GM18505 (cell line): ENCODE measurements around the gene HDGFL2.

Experiments used
- ATAC-seq: cut with Tn5 transposase; IDR thresholded peaks from one replicate; pipeline ENCODE4 v1.9.1; 2021; ENCODE audit not compliant: unreplicated experiment
- POLR2A ChIP-seq: IDR thresholded peaks from 4 replicates; pipeline ENCODE4 v1.6.1; 2011; ENCODE audit warnings: borderline replicate concordance; ENCODE audit not compliant: insufficient read depth, insufficient read length; ENCODE audit errors: extremely low read depth

The HDGFL2 gene

DNA sequence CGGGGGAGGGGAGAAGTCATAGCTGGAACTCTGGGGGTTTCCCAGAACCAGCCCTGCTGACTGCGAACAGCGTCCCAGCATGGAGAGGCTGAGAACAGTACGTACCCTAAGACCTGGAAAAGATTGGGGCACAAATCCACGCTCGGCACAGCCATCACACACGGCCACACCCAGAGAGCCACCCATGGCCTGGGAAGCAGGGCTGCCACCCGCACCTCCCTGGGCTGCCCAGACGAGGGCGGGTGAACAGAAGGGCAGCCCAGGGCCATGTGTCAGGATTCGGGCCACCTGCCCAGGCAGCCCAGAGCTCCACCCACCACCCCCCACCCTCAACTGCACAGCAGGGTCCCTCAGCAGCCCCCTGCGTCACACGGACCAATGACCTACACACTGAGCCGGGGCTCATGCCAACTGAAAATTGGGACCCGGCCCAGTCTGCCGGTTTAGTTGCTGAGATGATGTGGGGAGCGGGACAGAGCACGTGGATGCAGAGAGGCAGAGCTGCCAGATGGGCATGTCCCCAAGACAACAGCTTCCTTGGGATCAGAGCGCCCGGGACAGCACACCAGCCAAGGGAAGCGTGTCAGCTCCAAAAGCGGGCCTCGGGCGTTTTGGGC is 23.0 kb upstream of the HDGFL2 start:
- no peak for ATAC-seq

DNA sequence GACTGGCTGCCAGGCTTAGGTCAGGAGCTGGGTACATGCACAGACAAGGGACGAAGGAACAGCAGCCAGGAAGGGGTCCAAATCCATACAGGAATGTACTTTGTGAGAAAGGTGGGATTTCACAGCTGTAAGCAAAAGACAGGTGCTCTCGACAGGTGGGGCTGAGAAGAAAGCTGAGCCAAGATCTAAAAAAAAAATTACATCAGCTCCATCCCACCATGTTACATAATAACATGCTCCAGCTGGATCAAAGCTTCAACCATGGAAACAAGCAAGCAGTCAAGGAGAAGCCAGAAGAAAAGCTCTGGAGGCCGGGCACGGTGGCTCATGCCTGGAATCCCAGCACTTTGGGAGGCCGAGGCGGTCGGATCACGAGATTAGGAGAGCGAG is 22.5 kb upstream of the HDGFL2 start:
- no peak for ATAC-seq
- no peak for TF ChIP-seq POLR2A

More for the DNA sequence above, 23.0 kb upstream of the HDGFL2 start:
- TF ChIP-seq POLR2A = no peak

DNA sequence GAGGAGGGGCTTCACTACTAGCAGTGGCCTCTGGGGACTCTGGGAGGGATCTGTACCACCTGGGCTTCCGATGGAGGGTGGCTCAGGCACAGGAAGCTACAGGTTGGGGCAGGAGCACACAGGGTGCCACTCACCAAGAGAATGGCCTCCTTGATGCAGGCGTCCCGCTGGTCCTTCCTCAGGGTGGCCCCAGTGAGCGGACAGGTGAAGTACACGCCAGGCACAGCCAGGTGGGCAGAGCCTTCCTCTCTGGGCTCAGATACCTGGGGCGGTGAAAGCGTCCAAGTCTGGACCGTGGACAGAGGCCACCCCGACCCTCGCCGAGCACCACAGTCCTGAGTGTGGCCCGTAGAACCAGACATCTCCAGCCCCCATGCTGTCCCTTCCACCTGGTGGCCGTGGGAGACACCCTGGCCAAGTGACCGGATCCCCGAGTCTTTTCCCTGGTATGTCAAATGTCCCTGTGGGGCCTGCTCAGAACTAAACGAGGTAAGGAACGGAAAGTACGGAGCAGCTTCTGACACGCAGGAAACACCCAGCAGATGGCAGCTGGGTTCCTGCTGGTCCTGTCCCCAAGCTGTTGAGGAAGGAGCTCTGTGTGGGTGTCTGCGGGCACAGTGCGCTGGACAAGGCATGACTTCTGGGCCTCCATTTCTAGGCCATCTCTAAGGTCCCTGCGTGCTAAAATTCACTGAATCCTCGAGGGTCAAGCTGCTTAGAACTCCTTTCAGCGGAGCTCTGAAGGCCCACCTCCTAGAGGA is 19.7 kb upstream of the HDGFL2 start:
- ATAC-seq = no peak
- TF ChIP-seq POLR2A = no peak

- no peak for TF ChIP-seq POLR2A
- ATAC-seq = no peak
These were observed 18.6 kb upstream of the HDGFL2 start for GRCh38 chr19:4453232-4454179.

DNA sequence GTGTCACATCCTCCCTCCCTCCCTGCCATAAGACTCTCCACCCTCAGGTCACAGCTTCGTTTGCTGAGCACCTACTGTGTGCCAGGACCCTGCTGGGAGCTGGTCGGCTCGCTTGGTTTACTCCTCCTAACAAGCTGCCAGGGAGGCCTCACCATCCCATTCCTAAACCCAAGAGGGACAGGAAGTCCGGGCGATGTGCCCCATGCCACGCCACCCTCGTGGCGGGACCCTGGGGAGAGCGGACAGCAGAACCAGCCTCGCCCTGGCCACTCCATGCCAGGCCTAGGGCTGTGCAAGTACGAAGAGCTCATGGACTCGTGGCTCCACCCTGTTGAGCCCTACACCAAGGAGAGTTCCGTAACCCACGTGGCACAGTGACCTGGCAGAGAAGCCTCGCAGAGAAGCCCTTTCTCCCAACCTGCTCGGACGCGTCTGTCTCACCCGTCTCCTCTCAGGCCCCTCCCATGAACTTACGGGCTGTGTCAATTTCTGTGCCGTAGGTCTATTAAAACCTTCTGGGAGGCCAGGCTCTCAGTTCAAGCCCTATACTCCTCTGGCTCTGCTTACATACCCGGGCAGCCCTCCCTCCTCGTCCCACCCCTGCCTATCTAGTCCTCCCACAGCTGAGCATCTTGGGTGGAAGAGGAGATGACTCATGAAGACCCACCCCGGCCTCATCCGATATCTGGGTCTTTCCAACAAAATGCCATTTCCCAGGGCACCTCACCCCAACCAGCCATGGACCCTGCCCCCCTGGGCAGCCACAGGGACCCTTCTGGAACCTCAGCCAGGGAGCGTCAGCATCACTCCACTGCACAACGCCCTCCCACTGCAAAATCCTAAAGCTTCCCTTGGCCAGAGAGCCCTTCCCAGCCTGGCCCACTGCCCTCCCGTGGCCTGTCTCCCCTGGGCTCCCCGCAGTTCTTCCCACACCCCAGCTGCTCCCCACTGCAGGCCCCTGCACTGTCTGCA is 17.1 kb upstream of the HDGFL2 start:
- ATAC-seq = no peak
- TF ChIP-seq POLR2A = no peak

DNA sequence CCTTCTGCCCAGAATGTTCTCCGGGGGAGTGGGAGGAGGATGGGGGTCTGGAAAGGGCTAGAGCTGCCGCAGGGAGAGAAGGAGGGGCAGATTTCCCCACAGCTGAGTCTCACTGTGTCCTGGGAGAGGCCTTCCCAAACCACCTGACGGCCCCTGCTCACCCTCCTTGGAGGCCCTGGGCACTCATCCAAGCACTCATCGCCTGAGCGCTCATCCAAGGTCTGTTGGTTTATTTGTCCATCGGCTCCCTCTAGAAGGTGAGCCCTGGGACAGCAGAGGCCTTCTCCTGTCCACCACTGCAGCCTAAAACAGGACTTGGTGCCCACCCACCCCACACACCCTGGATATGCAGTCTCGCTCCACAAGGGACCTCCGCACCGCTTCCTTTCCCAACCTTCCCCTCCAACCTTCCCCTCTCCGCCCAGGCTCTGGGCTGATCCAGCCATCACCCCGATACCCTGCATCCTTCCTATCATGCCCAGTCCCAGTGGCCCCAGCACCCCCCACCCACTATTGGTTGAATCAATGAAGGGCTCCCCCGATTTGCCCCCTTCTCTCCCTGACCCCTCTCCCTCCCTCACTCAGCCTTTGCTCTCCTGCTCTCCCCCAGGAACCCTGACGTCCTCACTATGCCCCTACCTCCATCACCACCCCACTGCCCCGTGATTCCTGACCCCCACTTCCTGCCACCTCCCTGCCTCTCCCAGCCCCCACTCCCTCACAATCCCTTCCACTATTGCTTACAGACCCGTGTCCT is 16.2 kb upstream of the HDGFL2 start:
- ATAC-seq = no peak
- TF ChIP-seq POLR2A = no peak

DNA sequence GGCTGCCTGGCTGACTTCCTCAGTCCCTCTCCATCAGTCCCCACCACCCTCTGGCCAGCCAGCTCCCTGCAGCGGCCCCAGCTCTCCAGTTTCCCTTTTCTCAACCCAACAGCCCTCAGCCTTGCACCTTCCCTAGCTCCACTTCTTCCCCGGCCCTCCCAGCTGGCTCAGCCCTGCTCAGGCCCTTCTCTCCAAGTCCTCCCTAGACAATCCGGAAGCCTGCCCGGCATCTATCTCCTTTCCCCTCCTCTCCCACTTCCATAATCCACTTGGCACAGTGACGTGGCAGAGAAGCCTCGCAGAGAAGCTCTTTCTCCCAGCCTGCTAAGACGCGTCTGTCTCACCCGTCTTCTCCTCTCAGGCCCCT is 15.6 kb upstream of the HDGFL2 start:
- no peak for TF ChIP-seq POLR2A
- no peak for ATAC-seq

GRCh38 chr19:4456843-4457653 is 15.0 kb upstream of the HDGFL2 start:
- TF ChIP-seq POLR2A = no peak
- no peak for ATAC-seq

DNA sequence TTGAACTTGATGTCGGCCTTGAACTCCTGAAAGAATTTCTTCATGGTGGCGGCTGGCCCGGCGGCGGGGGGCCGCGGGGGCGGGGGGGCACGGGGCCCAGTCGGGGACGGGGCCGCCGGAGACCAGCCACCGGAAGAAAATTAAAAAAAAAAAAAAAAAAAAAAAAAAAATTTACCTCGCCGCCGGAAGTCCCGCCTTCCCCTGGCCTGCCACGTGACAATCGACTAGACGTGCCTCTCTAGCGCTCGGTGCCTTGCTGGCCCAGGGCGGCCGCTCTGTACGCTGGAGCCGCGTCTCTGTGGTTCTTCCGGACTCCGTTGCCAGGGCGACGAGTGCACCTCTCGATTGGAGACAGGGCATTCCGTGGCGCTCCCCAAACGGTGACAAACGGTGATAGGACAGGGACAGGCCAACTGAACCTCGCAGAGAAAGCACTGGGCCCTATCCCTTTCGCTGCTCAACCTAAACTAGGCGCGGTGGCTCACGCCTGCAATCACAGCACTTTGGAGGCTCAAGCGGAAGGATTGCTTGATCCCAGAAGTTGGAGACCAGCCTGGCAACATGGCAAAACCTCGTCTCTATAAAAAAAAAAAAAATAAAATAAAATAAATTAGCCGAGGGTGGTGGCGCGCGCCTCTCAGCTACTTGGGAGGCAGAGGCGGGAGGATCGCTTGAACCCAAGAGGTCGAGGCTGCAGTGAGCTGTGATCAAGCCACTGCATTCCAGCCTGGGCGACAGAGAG is 14.3 kb upstream of the HDGFL2 start, which contains the start of gene UBXN6:
UBXN6 (minus strand) TSS at position 141 of the 742 bp plus-strand sequence; CDS start at position 44, 97 bp downstream.
- ATAC-seq = peak; percentile 78

DNA sequence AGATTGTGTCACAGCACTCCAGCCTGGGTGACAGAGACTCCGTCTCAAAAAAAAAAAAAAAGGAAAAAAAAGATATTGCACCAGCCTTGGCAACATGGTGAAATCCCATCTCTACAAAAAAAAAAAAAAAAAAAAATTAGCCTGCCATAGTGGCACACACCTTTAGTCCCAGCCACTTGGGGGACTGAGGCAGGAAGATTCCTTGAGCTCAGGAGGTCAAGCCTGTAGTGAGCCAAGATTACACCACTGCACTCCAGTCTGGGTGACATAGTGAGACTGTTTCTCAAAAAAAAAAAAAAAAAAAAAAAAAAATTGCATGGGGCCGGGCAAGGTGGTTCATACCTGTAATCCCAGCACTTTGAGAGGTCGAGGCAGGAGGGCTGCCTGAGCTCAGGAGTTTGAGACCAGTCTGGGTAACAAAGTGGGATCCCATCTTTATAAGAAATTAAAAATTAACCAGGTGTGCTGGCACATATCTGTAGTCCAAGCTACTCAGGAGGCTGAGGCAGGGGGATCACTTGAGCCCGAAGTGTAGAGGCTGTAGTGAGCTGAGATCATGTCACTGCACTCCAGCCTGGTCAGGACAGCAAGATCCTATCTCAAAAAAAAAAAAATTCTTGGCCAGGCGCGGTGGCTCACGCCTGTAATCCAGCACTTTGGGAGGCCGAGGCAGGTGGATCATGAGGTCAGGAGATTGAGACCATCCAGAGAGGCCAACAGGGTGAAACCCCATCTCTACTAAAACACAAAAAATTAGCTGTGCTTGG is 7.1 kb upstream of the HDGFL2 start:
- TF ChIP-seq POLR2A = no peak
- ATAC-seq = no peak

More for the DNA sequence above, 14.3 kb upstream of the HDGFL2 start, which contains the start of gene UBXN6:
- no peak for TF ChIP-seq POLR2A
